Keratinocyte (primary cell): ENCODE results near the gene UBE2V1. TPM values are rescaled to one million over a fixed set of nuclear protein-coding genes. Genes with fewer than 3 reads are reported as not detected.

Experiments used
- DNase-seq: peaks from one replicate; pipeline ENCODE4 v3.0.0-alpha.2; 2011; ENCODE audit warnings: low read depth, missing footprints, low spot score
- FAIRE-seq: peaks from 2 replicates; lab custom pipeline; 2011; peaks lifted over from hg19 to GRCh38; lab: Jason Lieb, UNC
- H2AFZ ChIP-seq: 2 replicates; pipeline ENCODE4 v1.6.0; 2012; ENCODE audit warnings: low read length, control low read depth, inconsistent platforms; ENCODE audit not compliant: control insufficient read depth
- H3K27ac ChIP-seq: 2 replicates; pipeline ENCODE4 v1.5.1; 2011; ENCODE audit warnings: low read length; ENCODE audit not compliant: control insufficient read depth, insufficient read depth
- H3K27me3 ChIP-seq: 3 replicates; pipeline ENCODE4 v1.6.0; 2011; ENCODE audit warnings: low read length; ENCODE audit not compliant: control insufficient read depth, insufficient read depth; ENCODE audit errors: extremely low read depth
- H3K36me3 ChIP-seq, 2 experiments: 2 replicates in 1 of 2; 3 replicates in 1 of 2; pipeline ENCODE4 v1.5.1; 2011; ENCODE audit warnings: low read length in 2 of 2, mild to moderate bottlenecking in 1 of 2; ENCODE audit not compliant: control insufficient read depth in 2 of 2, insufficient read depth in 2 of 2; ENCODE audit errors: extremely low read depth in 1 of 2
- H3K4me1 ChIP-seq: 3 replicates; pipeline ENCODE4 v1.5.1; 2011; ENCODE audit warnings: low read length; ENCODE audit not compliant: control insufficient read depth, insufficient read depth; ENCODE audit errors: extremely low read depth
- H3K4me2 ChIP-seq: 3 replicates; pipeline ENCODE4 v1.6.0; 2011; ENCODE audit warnings: low read depth, low read length; ENCODE audit not compliant: control insufficient read depth, insufficient read depth; ENCODE audit errors: extremely low read depth
- H3K4me3 ChIP-seq, 3 experiments: fragments of 200-600 bp in 1 of 3; sonication (generic) in 1 of 3; 2 replicates in 2 of 3; 3 replicates in 1 of 3; pipeline ENCODE4 v1.5.1; 2011 to 2016; ENCODE audit warnings: low read length in 3 of 3, mild to moderate bottlenecking in 3 of 3, control low read depth in 2 of 3, inconsistent platforms in 1 of 3, low read depth in 1 of 3, mixed read lengths in 1 of 3, mixed run types in 1 of 3, moderate library complexity in 1 of 3; ENCODE audit not compliant: control insufficient read depth in 2 of 3, insufficient read depth in 2 of 3; ENCODE audit errors: extremely low read depth in 1 of 3
- H3K79me2 ChIP-seq: 2 replicates; pipeline ENCODE4 v1.6.0; 2012; ENCODE audit warnings: low read length; ENCODE audit not compliant: control insufficient read depth, insufficient read depth
- H3K9ac ChIP-seq: 3 replicates; pipeline ENCODE4 v1.6.0; 2011; ENCODE audit warnings: low read length; ENCODE audit not compliant: control insufficient read depth, insufficient read depth; ENCODE audit errors: extremely low read depth
- H3K9me1 ChIP-seq: 3 replicates; pipeline ENCODE4 v1.6.0; 2011; ENCODE audit warnings: low read length; ENCODE audit not compliant: control insufficient read depth, insufficient read depth; ENCODE audit errors: extremely low read depth
- H3K9me3 ChIP-seq: 2 replicates; pipeline ENCODE4 v1.5.1; 2012; ENCODE audit warnings: low read depth, low read length; ENCODE audit not compliant: control insufficient read depth
- H4K20me1 ChIP-seq: 3 replicates; pipeline ENCODE4 v1.6.0; 2011; ENCODE audit warnings: low read length; ENCODE audit not compliant: control insufficient read depth, insufficient read depth; ENCODE audit errors: extremely low read depth
- CTCF ChIP-seq, 3 experiments: IDR thresholded peaks in 1 of 3; conservative IDR thresholded peaks in 1 of 3; optimal IDR thresholded peaks in 1 of 3; 2 replicates in 2 of 3; 3 replicates in 1 of 3; pipeline versions ENCODE3 to v1.5.1; 2011; ENCODE audit warnings: low read length in 3 of 3, mild to moderate bottlenecking in 3 of 3, moderate library complexity in 2 of 3, control low read depth in 1 of 3, inconsistent platforms in 1 of 3; ENCODE audit not compliant: insufficient read depth in 2 of 3; ENCODE audit errors: extremely low read depth in 1 of 3
- EZH2 ChIP-seq: IDR thresholded peaks from one replicate; pipeline ENCODE4 v1.6.1; 2012; ENCODE audit warnings: inconsistent platforms, mild to moderate bottlenecking, low read length, moderate library complexity
- dilution Hi-C: fragments of 300-500 bp; cut with MboI; formaldehyde crosslinking; loops from one replicate; pipeline ENCODE4 v1.7.0; 2020; ENCODE audit warnings: low sequenced_read_pairs; ENCODE audit not compliant: extremely low pct_ligation_motif_present
- polyA plus RNA-seq, 5 experiments: library from polyadenylated mRNA; depleted of rRNA in 3 of 5; stranded (reverse) in 3 of 5; stranded (forward) in 1 of 5; unstranded in 1 of 5; fragments of >200 nt; gene quantifications; 1 replicate in 1 of 5; 2 replicates in 3 of 5; 3 replicates in 1 of 5; pipeline versions ENCODE4 v1.2.1 to v1.2.3, GENCODE V29; 2011 to 2012; ENCODE audit warnings: missing spikeins in 2 of 5, low read depth in 1 of 5, low replicate concordance in 1 of 5

The UBE2V1 gene
- polyA plus RNA-seq, 1 donor (not counting 4 experiments of a cell fraction or from before 2014, with no cell fraction given), result 117 TPM

GRCh38 chr20:50123418-50123817 lies 10.5 kb upstream of the UBE2V1 start:
- Histone ChIP-seq H3K9ac (no peak overlapping the region), H3K4me2 (no peak overlapping the region), H3K4me1 (peaks cover 9% of the 10 kb centered on the region), H3K27ac (no peak overlapping the region), H3K79me2 (peaks cover 5% of the 10 kb centered on the region), H3K27me3 (no peaks in the 10 kb centered on the region), H3K9me1 (no peaks in the 10 kb centered on the region), H3K4me3 (no peak overlapping the region), H2AFZ (no peak overlapping the region), H3K36me3 (peaks cover 34 to 36% of the 10 kb centered on the region in 2 experiments), H4K20me1 (peaks cover 4% of the 10 kb centered on the region), H3K9me3 (no peaks in the 10 kb centered on the region)
- FAIRE-seq (no peak), DNase-seq (no peak)
- TF ChIP-seq EZH2, result no peak
- dilution Hi-C loops, result no loop called here

- no peak overlapping the region for H3K4me2 ChIP-seq
- no peak overlapping the region for H3K4me3 ChIP-seq
- DNase-seq (no peak), FAIRE-seq (no peak)
- H3K36me3 ChIP-seq, result peaks cover 28 to 31% of the 10 kb centered on the region in 2 experiments
- H3K79me2 ChIP-seq, result peaks cover 3% of the 10 kb centered on the region
- no peak overlapping the region for H2AFZ ChIP-seq
- H3K27ac ChIP-seq, result no peak overlapping the region
- no peaks in the 10 kb centered on the region for H3K9me3 ChIP-seq
- TF ChIP-seq EZH2 (no peak), CTCF (optimal IDR thresholded peaks at IDR 0.05 in 1 of 3, IDR thresholded peaks at IDR 0.05 in 1 of 3, conservative IDR thresholded peaks at IDR 0.05 in 1 of 3; ENCODE audit: extremely low read depth in 1 of 3, insufficient read depth in 2 of 3, low read length in 3 of 3) (no peak)
- H4K20me1 ChIP-seq, result peaks cover 4% of the 10 kb centered on the region
- H3K27me3 ChIP-seq, result no peaks in the 10 kb centered on the region
- dilution Hi-C loops, result no loop called here
- H3K9ac ChIP-seq, result no peak overlapping the region
- no peaks in the 10 kb centered on the region for H3K9me1 ChIP-seq
- peaks cover 9% of the 10 kb centered on the region for H3K4me1 ChIP-seq
Measured at GRCh38 chr20:50122763-50123162, 9.8 kb upstream of the UBE2V1 start.

GRCh38 chr20:50121858-50122271 lies 8.9 kb upstream of the UBE2V1 start:
- H2AFZ ChIP-seq, result no peak overlapping the region
- no peak overlapping the region for H3K4me3 ChIP-seq
- H3K4me1 ChIP-seq, result peaks cover 6% of the 10 kb centered on the region
- H3K9me3 ChIP-seq, result no peaks in the 10 kb centered on the region
- no peaks in the 10 kb centered on the region for H3K79me2 ChIP-seq
- H3K4me2 ChIP-seq, result no peak overlapping the region
- H3K9ac ChIP-seq, result no peak overlapping the region
- no peak for TF ChIP-seq CTCF (optimal IDR thresholded peaks at IDR 0.05 in 1 of 3, IDR thresholded peaks at IDR 0.05 in 1 of 3, conservative IDR thresholded peaks at IDR 0.05 in 1 of 3; ENCODE audit: extremely low read depth in 1 of 3, insufficient read depth in 2 of 3, low read length in 3 of 3)
- TF ChIP-seq EZH2, result no peak
- peaks cover 21 to 24% of the 10 kb centered on the region in 2 experiments for H3K36me3 ChIP-seq
- H3K9me1 ChIP-seq, result no peaks in the 10 kb centered on the region
- dilution Hi-C loops, result no loop called here
- no peak for FAIRE-seq
- no peak overlapping the region for H3K27ac ChIP-seq
- H3K27me3 ChIP-seq, result no peaks in the 10 kb centered on the region
- DNase-seq, result no peak
- H4K20me1 ChIP-seq, result no peaks in the 10 kb centered on the region
